ENCODE measurements around the gene MID2.
"Not testable (repeated sequence)": the region's sequence is repeated elsewhere in the genome, so short reads cannot be mapped to it uniquely, and the experiment has no call there.

The MID2 gene

GRCh38 chrX:107825698-107826237 is at the start of gene MID2:
Gene MID2 (plus strand): TSS chrX:107825866. CDS start chrX:107826427, 561 bp downstream.
- no peak for DNase-seq

GRCh38 chrX:107776649-107777535 is 48.8 kb upstream of the MID2 start:
- DNase-seq, result peak; percentile 86

GRCh38 chrX:107777536-107777832 is 48.2 kb upstream of the MID2 start, which contains the start of gene NCBP2L:
Gene NCBP2L (plus strand): TSS chrX:107777733. CDS start chrX:107794221, 16,488 bp downstream.
- DNase-seq, result no peak

- DNase-seq, result no peak
These were observed 45.1 kb upstream of the MID2 start for GRCh38 chrX:107780525-107780924.

GRCh38 chrX:107787827-107788226 is 37.8 kb upstream of the MID2 start:
- no peak for DNase-seq

- peak; percentile 46 for DNase-seq
These were observed 21.2 kb upstream of the MID2 start for GRCh38 chrX:107804427-107804826.

DNA sequence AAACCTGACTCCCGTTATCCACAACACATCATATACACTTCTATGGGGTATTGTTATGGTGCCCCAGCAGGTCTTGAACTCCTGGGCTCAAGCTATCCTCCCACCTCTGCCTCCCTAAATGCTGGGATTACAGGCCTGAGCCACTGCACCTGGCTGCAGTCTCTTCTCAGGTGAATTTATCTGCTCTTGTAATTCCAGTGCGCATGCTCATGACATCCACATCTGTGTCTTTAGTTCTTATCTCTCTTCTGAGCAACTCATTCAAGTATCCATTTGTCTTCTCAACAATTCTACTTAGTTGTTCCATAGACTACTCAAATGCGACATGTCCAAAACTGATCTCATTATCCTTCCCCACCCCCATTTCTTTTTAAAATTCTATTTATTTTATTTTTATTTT is 20.5 kb upstream of the MID2 start:
- DNase-seq, result no peak

DNA sequence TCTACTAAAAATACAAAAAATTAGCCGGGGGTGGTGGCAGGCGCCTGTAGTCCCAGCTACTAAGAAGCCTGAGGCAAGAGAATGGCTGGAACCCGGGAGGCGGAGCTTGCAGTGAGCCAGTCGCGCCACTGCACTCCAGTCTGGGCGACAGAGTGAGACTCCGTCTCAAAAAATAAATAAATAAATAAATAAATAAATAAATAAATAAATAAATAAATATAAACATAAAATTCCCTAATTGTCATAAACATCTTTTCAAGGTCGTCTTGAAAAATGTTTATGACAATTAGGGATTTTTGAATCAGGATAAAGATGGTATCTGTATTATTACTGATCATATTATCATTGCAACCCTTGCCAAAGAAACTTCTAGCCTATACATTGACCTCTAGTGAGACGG is 15.6 kb upstream of the MID2 start:
- not testable (repeated sequence) for DNase-seq

- DNase-seq, result peak; percentile 2
These were observed 6.7 kb upstream of the MID2 start for GRCh38 chrX:107818900-107819521.

DNA sequence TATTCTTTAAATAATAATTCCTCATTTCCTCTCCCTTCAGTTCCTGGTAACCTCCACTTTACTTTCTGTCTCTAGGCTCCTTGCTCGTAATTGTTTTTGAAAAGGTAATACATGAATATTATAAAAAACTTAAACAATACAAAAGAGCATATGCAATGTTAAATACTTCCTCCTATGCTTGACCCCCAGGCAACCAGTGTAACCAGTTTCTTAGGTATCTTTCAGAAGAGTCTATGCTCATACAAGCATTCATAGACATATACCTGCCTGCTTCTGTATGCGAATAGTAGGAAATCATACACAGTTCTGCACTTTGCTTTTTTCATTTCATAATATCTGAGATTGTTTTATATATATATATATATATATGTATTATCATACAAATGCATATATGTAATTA is 2.6 kb upstream of the MID2 start:
- DNase-seq, result no peak

- DNase-seq, result no peak
These were observed 2.2 kb upstream of the MID2 start for GRCh38 chrX:107823456-107823855.

DNA sequence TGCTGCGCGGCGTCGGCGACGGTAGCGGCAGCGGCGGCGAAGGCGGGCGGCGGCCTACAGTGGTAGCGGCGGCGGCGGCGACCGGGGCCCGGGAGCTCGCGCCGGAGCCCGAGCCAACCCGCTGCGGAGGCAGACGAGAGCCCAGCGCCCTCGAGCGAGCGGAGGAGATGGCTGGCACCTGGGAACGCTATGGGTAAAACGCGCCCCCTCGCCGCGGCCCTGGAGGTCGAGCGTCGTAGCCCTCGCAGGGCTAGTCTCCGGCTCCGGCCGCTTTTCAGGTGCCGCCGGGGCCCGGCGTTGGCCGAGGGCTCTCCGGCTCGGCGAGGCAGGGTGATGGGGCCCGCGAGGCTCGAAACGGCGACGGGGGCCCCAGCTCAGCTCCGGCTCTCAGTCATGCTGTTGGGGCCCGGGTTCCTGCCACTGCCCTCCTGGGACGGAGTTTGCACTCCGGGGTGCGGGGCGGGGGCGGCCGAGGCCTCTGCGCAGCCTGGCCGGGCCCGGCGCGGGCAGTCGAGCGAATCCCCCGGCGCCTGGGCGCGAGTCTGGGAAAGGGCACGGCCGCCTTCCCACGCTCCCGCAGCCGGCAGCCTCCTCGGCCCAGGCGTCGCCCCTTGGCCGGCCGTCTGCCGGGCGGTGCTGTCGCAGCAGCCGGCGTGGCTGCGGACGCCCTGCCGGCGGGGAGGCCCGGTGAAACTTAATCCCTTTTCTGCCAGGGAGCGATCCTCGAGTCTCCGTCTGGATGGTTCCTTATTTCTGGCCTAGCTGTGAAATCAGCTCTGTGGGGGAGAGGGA is 768 bp downstream of the MID2 start:
- DNase-seq, result no peak

DNA sequence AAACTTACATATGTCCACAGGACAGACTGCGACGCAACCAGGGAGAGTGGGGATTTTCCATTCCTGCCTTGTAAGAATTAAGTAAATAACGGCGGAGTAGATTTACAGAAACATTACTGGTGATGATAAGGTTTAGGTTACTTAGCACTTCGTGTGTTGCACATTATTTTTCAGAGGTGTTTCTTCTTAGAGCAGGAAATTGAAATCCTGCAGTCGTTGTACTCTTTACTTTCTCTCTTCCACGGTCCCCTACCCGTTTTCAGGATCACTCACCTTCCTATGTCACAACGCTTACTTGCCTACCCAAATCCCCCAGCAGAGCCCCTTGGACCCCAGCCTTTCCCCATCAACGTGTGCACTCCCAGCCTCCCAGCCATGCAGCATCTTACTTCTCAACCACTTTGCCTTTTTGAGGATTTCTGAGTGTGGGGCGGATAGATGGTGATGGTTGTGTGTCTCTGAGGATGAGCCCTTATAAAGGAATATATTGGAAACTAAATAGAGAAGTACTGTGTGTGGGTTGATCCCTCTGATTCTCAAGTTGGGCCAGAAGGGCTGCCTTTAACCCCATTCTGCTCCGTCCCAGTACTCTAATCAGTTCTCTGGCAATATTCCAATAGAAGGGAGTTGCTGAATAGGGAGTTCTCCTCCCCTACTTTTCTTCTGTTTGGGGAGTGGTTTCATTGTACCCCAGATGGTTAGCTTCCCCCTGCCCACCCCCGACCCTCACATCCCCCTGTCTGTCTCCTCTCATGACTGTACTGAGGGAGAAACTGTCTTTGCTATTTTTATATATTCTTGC is 1.6 kb downstream of the MID2 start:
- no peak for DNase-seq

DNA sequence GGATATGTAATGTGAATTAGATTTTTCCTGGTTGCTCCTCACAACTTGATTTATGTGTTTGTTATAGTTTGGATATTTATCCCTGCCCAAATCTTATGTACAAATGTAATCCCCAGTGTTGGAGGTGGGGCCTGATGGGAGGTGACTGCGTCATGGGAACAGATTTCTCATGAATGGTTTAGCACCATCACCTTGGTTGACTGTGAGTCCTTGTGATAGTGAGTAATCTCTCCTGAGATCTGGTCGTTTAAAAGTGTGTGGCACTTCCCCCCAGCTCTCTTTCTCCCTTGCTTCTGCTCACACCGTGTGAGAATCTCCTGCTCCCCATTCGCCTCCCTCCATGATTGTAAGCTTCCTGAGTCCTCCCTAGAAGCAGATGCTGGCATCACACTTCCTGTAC is 2.2 kb downstream of the MID2 start:
- DNase-seq, result no peak

DNA sequence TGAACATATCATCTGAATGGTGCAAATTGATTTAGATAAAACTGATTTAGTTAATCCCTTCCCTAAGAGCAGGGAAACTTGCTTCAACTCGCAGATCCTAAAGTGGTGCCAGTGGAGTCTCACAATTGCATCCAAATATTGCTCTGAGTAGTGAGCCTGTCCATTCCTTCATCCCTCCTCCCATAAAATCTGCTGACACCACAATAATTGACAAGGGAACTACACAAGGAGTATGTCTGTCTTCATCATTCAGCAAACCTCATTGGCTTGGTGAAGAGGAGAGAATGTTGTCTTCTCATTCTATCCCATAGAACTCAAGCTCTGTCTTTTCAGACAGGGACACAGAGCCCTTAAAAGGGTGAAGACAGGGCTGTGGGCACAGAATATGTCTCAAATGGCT is 4.2 kb downstream of the MID2 start:
- no peak for DNase-seq

GRCh38 chrX:107831071-107831730 is 5.5 kb downstream of the MID2 start:
- no peak for DNase-seq

GRCh38 chrX:107834275-107835201 is 8.9 kb downstream of the MID2 start:
- no peak for DNase-seq

- DNase-seq, result no peak
These were observed 11.3 kb downstream of the MID2 start for GRCh38 chrX:107836958-107837357.

DNA sequence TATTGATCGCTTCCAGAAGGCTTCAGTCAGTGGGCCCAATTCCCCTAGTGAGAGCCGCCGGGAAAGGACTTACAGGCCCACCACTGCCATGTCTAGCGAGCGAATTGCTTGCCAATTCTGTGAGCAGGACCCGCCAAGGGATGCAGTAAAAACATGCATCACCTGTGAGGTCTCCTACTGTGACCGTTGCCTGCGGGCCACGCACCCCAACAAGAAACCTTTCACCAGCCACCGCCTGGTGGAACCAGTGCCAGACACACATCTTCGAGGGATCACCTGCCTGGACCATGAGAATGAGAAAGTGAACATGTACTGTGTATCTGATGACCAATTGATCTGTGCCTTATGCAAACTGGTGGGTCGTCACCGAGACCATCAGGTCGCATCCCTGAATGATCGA is 15.3 kb downstream of the MID2 start:
- no peak for DNase-seq

GRCh38 chrX:107842715-107843400 is 17.2 kb downstream of the MID2 start:
- DNase-seq, result no peak

All from OCI-M1 (cell line).